Mesendoderm (in vitro differentiated cells): ENCODE measurements around the gene SSC4D.
A peak's percentile ranks its signal among the peaks of the same experiment; 100 is the strongest.

Experiments used
- DNase-seq: peaks from one replicate; pipeline ENCODE4 v3.0.0; 2013
- H2AK5ac ChIP-seq: 2 replicates; pipeline ENCODE4 v1.6.1; 2013; ENCODE audit warnings: low read length, inconsistent platforms
- H2BK120ac ChIP-seq: 2 replicates; pipeline ENCODE4 v1.6.1; 2013; ENCODE audit warnings: low read depth, mild to moderate bottlenecking, low read length, moderate library complexity, mixed read lengths
- H2BK15ac ChIP-seq: replicated peaks from 2 replicates; pipeline ENCODE4 v1.6.1; 2013; ENCODE audit warnings: low read depth, mild to moderate bottlenecking, moderate library complexity
- H2BK5ac ChIP-seq: 2 replicates; pipeline ENCODE4 v1.6.1; 2013; ENCODE audit warnings: low read length, inconsistent platforms
- H3K18ac ChIP-seq: 2 replicates; pipeline ENCODE4 v1.6.1; 2013; ENCODE audit warnings: mild to moderate bottlenecking, low read length, mixed read lengths
- H3K23ac ChIP-seq: one replicate; pipeline ENCODE4 v1.6.1; 2013; ENCODE audit warnings: low read length
- H3K27ac ChIP-seq: 2 replicates; pipeline ENCODE4 v1.5.1; 2013; ENCODE audit warnings: low read depth, mild to moderate bottlenecking, inconsistent platforms, low read length, moderate library complexity
- H3K27me3 ChIP-seq: 2 replicates; pipeline ENCODE4 v1.6.1; 2013; ENCODE audit warnings: low read length, control low read depth, mild to moderate bottlenecking, inconsistent platforms; ENCODE audit not compliant: insufficient read depth, poor library complexity
- H3K36me3 ChIP-seq: 2 replicates; pipeline ENCODE4 v1.6.1; 2013; ENCODE audit warnings: low read length, inconsistent platforms; ENCODE audit not compliant: control insufficient read depth, insufficient read depth
- H3K4ac ChIP-seq: one replicate; pipeline ENCODE4 v1.6.1; 2013; ENCODE audit warnings: low read depth, mild to moderate bottlenecking, low read length, moderate library complexity
- H3K4me1 ChIP-seq: 2 replicates; pipeline ENCODE4 v1.6.1; 2013; ENCODE audit warnings: low read depth, low read length, inconsistent platforms; ENCODE audit not compliant: control insufficient read depth
- H3K4me2 ChIP-seq: 2 replicates; pipeline ENCODE4 v1.6.1; 2013; ENCODE audit warnings: low read length
- H3K4me3 ChIP-seq: 2 replicates; pipeline ENCODE4 v1.5.1; 2013; ENCODE audit warnings: mild to moderate bottlenecking, low read length
- H3K56ac ChIP-seq: one replicate; pipeline ENCODE4 v1.6.1; 2013; ENCODE audit warnings: low read length
- H3K79me1 ChIP-seq: 2 replicates; pipeline ENCODE4 v1.6.1; 2013; ENCODE audit warnings: low read length, inconsistent platforms
- H3K79me2 ChIP-seq: 2 replicates; pipeline ENCODE4 v1.6.1; 2013; ENCODE audit warnings: mild to moderate bottlenecking, low read length; ENCODE audit not compliant: control insufficient read depth, insufficient read depth
- H3K9ac ChIP-seq: 2 replicates; pipeline ENCODE4 v1.6.1; 2013; ENCODE audit warnings: low read length, inconsistent platforms
- H4K5ac ChIP-seq: one replicate; pipeline ENCODE4 v1.6.1; 2013; ENCODE audit warnings: low read length
- H4K8ac ChIP-seq: one replicate; pipeline ENCODE4 v1.6.1; 2013; ENCODE audit warnings: low read depth, mild to moderate bottlenecking, control low read depth, low read length, moderate library complexity
- WGBS: extraction: QIAGEN DNeasy Blood & Tissue Kit; methylation state at CpG from one replicate; pipeline ENCODE4 v1.1.7; 2013; ENCODE audit warnings: low lambda C conversion rate, missing lambda C conversion rate; ENCODE audit not compliant: insufficient coverage; ENCODE audit errors: extremely low coverage; 5-methylcytosine and 5-hydroxymethylcytosine counted together

The SSC4D gene

DNA sequence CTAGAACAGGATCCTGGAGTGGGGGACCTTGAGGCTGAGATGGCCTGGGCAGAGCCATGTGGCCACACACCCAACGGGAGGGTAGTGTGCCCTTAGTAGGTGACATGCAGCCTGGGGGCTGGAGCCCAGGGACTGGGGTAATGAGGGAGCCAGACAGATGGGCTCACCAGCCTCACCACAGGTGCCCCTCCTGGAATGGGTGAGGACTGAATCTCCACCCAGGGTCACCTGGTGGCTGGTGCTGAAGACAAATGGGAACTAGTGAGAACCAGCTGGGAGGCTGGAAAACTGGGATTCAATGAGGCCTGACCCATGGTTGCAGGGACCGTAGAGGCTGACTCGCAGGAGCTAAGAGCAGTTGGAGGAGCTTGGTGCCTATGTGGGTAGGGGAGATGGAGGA is 21.3 kb upstream of the SSC4D start:
- no peak overlapping the region for H3K4ac ChIP-seq
- H3K27ac ChIP-seq = no peak overlapping the region
- H3K36me3 ChIP-seq = no peaks in the 10 kb centered on the region
- H3K18ac ChIP-seq = no peak overlapping the region
- no peak overlapping the region for H2BK15ac ChIP-seq
- H4K8ac ChIP-seq = no peak overlapping the region
- no peak overlapping the region for H3K4me2 ChIP-seq
- no peak overlapping the region for H4K5ac ChIP-seq
- no peak overlapping the region for H2BK120ac ChIP-seq
- H3K9ac ChIP-seq = no peak overlapping the region
- no peaks in the 10 kb centered on the region for H3K79me2 ChIP-seq
- no peak overlapping the region for H3K56ac ChIP-seq
- no peak overlapping the region for H2BK5ac ChIP-seq
- no peaks in the 10 kb centered on the region for H3K27me3 ChIP-seq
- H3K79me1 ChIP-seq = no peaks in the 10 kb centered on the region
- DNase-seq = no peak
- WGBS = no CpG with 5 or more reads among the region's 3 CpGs
- H3K23ac ChIP-seq = no peak overlapping the region
- no peaks in the 10 kb centered on the region for H3K4me1 ChIP-seq
- H3K4me3 ChIP-seq = no peak overlapping the region
- H2AK5ac ChIP-seq = no peak overlapping the region

DNA sequence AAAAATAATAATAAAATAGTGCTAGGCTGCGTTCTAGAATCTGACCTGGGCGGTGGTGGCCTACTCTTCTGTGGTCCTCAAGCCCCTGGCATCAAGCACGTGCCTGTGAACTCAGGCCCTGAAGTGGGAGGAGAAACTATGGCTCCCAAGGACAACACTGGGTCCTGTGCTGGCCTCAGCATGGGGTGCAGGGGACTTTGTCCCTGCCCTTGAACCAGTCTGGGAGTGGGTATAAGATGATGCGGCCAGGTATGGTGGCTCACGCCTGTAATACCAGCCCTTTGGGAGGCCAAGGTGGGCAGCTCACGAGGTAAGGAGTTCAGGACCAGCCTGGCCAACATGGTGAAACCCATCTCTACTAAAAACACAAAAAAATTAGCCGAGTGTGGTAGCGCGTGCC is 20.7 kb upstream of the SSC4D start:
- Histone ChIP-seq H4K8ac (no peak overlapping the region), H3K79me2 (no peaks in the 10 kb centered on the region), H3K79me1 (no peaks in the 10 kb centered on the region), H3K27ac (no peak overlapping the region), H3K56ac (no peak overlapping the region), H3K4ac (no peak overlapping the region), H3K27me3 (no peaks in the 10 kb centered on the region), H3K4me2 (no peak overlapping the region), H3K18ac (no peak overlapping the region), H2AK5ac (no peak overlapping the region), H3K9ac (no peak overlapping the region), H3K4me3 (no peak overlapping the region), H2BK15ac (no peak overlapping the region), H4K5ac (no peak overlapping the region), H2BK5ac (no peak overlapping the region), H3K36me3 (no peaks in the 10 kb centered on the region), H3K4me1 (no peaks in the 10 kb centered on the region), H2BK120ac (no peak overlapping the region), H3K23ac (no peak overlapping the region)
- WGBS = no CpG with 5 or more reads among the region's 9 CpGs
- DNase-seq = no peak

DNA sequence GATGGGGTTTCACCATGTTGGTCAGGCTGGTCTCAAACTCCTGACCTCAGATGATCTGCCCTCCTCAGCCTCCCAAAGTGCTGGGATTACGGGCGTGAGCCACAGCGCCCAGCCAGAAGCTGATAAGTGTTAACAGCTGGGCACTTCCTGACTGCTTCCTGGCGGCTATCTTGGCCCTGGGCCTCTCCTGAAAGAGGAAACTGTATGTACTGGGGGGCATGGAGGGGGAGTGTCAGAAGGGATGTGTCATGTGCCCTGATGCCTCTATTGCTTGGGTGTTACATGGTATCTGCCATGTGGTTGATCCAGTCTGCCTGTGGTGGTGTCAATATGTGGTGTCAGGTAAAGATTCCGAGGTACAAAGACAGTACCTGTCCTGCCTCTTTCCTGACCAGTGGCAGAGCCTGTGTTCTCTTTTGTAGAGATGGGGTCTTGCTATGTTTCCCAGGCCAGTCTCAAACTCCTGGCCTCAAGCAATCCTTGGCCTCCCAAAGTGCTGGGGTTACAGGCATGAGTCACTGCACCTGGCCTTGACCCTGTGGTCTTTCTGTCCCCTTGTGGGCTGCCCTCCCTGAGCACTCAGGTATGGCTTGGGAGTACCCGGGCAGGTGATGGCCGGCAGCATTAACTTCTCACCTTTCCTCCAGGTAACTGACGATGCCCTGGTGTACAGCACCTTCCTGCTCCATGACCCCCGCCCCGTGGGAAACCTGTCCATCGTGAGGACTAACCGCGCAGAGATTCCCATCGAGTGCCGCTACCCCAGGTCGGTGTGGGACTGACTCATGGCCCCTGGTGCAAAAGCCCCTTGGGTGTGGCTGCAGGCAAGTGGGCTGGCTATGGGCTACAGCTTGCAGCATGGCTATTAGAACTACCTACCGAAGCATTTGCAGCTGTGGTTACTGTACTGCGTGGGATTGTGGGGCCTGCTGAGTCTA is 19.6 kb upstream of the SSC4D start:
- Histone ChIP-seq H3K4me1 (no peaks in the 10 kb centered on the region), H3K56ac (no peak overlapping the region), H3K4me2 (no peak overlapping the region), H2BK15ac (no peak overlapping the region), H3K23ac (no peak overlapping the region), H3K27me3 (no peaks in the 10 kb centered on the region), H3K4me3 (no peak overlapping the region), H3K27ac (no peak overlapping the region), H3K36me3 (no peaks in the 10 kb centered on the region), H4K5ac (no peak overlapping the region), H3K79me1 (no peaks in the 10 kb centered on the region), H3K79me2 (no peaks in the 10 kb centered on the region), H3K18ac (no peak overlapping the region), H2AK5ac (no peak overlapping the region), H3K4ac (no peak overlapping the region), H2BK120ac (no peak overlapping the region), H4K8ac (no peak overlapping the region), H2BK5ac (no peak overlapping the region), H3K9ac (no peak overlapping the region)
- no CpG with 5 or more reads among the region's 18 CpGs for WGBS
- DNase-seq = peak; percentile 82

- no CpG with 5 or more reads among the region's 13 CpGs for WGBS
- Histone ChIP-seq H3K4me3 (no peak overlapping the region), H3K23ac (no peak overlapping the region), H2AK5ac (no peak overlapping the region), H3K27me3 (no peaks in the 10 kb centered on the region), H3K79me1 (no peaks in the 10 kb centered on the region), H3K79me2 (no peaks in the 10 kb centered on the region), H4K8ac (no peak overlapping the region), H3K27ac (no peak overlapping the region), H2BK5ac (no peak overlapping the region), H3K56ac (no peak overlapping the region), H3K9ac (no peak overlapping the region), H2BK120ac (no peak overlapping the region), H3K4me1 (no peaks in the 10 kb centered on the region), H4K5ac (no peak overlapping the region), H3K36me3 (no peaks in the 10 kb centered on the region), H3K18ac (no peak overlapping the region), H2BK15ac (no peak overlapping the region), H3K4ac (no peak overlapping the region), H3K4me2 (no peak overlapping the region)
- peak; percentile 51 for DNase-seq
Measured at GRCh38 chr7:76428149-76428823, 18.8 kb upstream of the SSC4D start.

- Histone ChIP-seq H3K9ac (no peak overlapping the region), H3K4me1 (no peaks in the 10 kb centered on the region), H3K79me1 (no peaks in the 10 kb centered on the region), H3K23ac (no peak overlapping the region), H3K79me2 (no peaks in the 10 kb centered on the region), H4K8ac (no peak overlapping the region), H3K56ac (no peak overlapping the region), H3K27me3 (no peaks in the 10 kb centered on the region), H2AK5ac (no peak overlapping the region), H3K18ac (no peak overlapping the region), H3K4ac (no peak overlapping the region), H3K36me3 (no peaks in the 10 kb centered on the region), H4K5ac (no peak overlapping the region), H2BK120ac (no peak overlapping the region), H2BK15ac (no peak overlapping the region), H2BK5ac (no peak overlapping the region), H3K4me2 (no peak overlapping the region), H3K27ac (no peak overlapping the region), H3K4me3 (no peak overlapping the region)
- WGBS = no CpG with 5 or more reads among the region's 5 CpGs
- DNase-seq = no peak
Measured at GRCh38 chr7:76427635-76428034, 18.1 kb upstream of the SSC4D start.
